HL-60/S4 treated with phorbol 12-myristate 13-acetate at 8.2 ng/mL for 4 days and 3 days (cell line): Measurements from ENCODE around the gene TACC2.
"Not testable (repeated sequence)": the region's sequence is repeated elsewhere in the genome, so short reads cannot be mapped to it uniquely, and the experiment has no call there.

Source experiments
- in situ Hi-C: fragments of 300-500 bp; cut with MboI; formaldehyde crosslinking; loops from 2 replicates; pipeline ENCODE4 v1.15.0; 2022; ENCODE audit warnings: low sequenced_read_pairs

The TACC2 gene

GRCh38 chr10:121988361-121989324 is at the start of gene TACC2:
TSS of gene TACC2 (plus strand) at chr10:121989163. CDS start at chr10:122021982, 32,819 bp downstream.
- in situ Hi-C loops: no loop called here

GRCh38 chr10:121941532-121941931 is 47.4 kb upstream of the TACC2 start:
- in situ Hi-C loops: no loop called here

GRCh38 chr10:121942749-121943416 is 46.1 kb upstream of the TACC2 start:
- in situ Hi-C loops: no loop called here

- in situ Hi-C loops: no loop called here
These were observed 41.3 kb upstream of the TACC2 start for GRCh38 chr10:121947343-121948330.

- in situ Hi-C loops: no loop called here
These were observed 39.9 kb upstream of the TACC2 start for GRCh38 chr10:121949049-121949448.

GRCh38 chr10:121949451-121949850 is 39.5 kb upstream of the TACC2 start:
- in situ Hi-C loops: no loop called here

- in situ Hi-C loops: no loop called here
These were observed 36.7 kb upstream of the TACC2 start for GRCh38 chr10:121952226-121952625.

- in situ Hi-C loops: no loop called here
These were observed 32.6 kb upstream of the TACC2 start for GRCh38 chr10:121956111-121957061.

- in situ Hi-C loops: no loop called here
These were observed 29.3 kb upstream of the TACC2 start for GRCh38 chr10:121959671-121960070.

- in situ Hi-C loops: no loop called here
These were observed 27.5 kb upstream of the TACC2 start for GRCh38 chr10:121961456-121961855.

- in situ Hi-C loops: no loop called here
These were observed 23.0 kb upstream of the TACC2 start for GRCh38 chr10:121965996-121966395.

GRCh38 chr10:121969086-121969485 is 19.9 kb upstream of the TACC2 start:
- in situ Hi-C loops: not testable (repeated sequence)

GRCh38 chr10:121974019-121974534 is 14.9 kb upstream of the TACC2 start:
- in situ Hi-C loops: no loop called here

- in situ Hi-C loops: no loop called here
These were observed 14.2 kb upstream of the TACC2 start, which contains the start of gene NSMCE4A for GRCh38 chr10:121974535-121975294. TSS of gene NSMCE4A (minus strand) at chr10:121975217. CDS start at chr10:121975165, 52 bp downstream.

- in situ Hi-C loops: no loop called here
These were observed 13.5 kb upstream of the TACC2 start for GRCh38 chr10:121975295-121976086.

- in situ Hi-C loops: no loop called here
These were observed 12.4 kb upstream of the TACC2 start for GRCh38 chr10:121976607-121977006.

- in situ Hi-C loops: no loop called here
These were observed 10.5 kb upstream of the TACC2 start for GRCh38 chr10:121978511-121978910.

- in situ Hi-C loops: no loop called here
These were observed 7.6 kb upstream of the TACC2 start for GRCh38 chr10:121981346-121981745.
